Panc1 (cell line): ENCODE measurements around the gene PIK3R5. TPM values are rescaled to one million over a fixed set of nuclear protein-coding genes. Genes with fewer than 3 reads are reported as not detected.

Experiments
- ATAC-seq: fragments of 200-7000 bp; cut with Tn5 transposase; 2 replicates; pipeline ENCODE4 v1.9.1; 2020; ENCODE audit warnings: mild to moderate bottlenecking, moderate library complexity
- BruUV-seq: library from RNA; stranded (reverse); fragments of 400-500 nt; replicated peaks from 2 replicates; lab custom pipeline; 2021; lab: Mats Ljungman, UMichigan
- CTCF ChIA-PET: fragments of 300-600 bp; sonication (Branson Sonifier 250); formaldehyde crosslinking; loops from one replicate; lab custom pipeline; 2022; ENCODE audit warnings: antibody characterized with exemption; lab: Charles Lee
- POLR2A ChIA-PET: fragments of 300-600 bp; sonication (Branson Sonifier 250); formaldehyde crosslinking; loops from one replicate; lab custom pipeline; 2022; ENCODE audit warnings: antibody characterized with exemption; lab: Charles Lee
- DNase-seq: peaks from one replicate; pipeline ENCODE4 v3.0.0-alpha.2; 2010; ENCODE audit warnings: low read depth, low spot score
- H3K27ac ChIP-seq: 2 replicates; pipeline ENCODE4 v1.5.1; 2011; ENCODE audit warnings: mild to moderate bottlenecking, low read length, inconsistent platforms
- H3K27me3 ChIP-seq: fragments of 200-500 bp; sonication (Bioruptor generic); 2 replicates; pipeline ENCODE4 v1.6.0; 2014; ENCODE audit warnings: low read length, inconsistent platforms; ENCODE audit not compliant: control insufficient read depth, insufficient read depth
- H3K36me3 ChIP-seq: fragments of 200-500 bp; sonication (Bioruptor generic); 2 replicates; pipeline ENCODE4 v1.5.1; 2014; ENCODE audit warnings: inconsistent platforms, mild to moderate bottlenecking, low read length, moderate library complexity; ENCODE audit not compliant: control insufficient read depth, insufficient read depth
- H3K4me1 ChIP-seq: 2 replicates; pipeline ENCODE4 v1.5.1; 2011; ENCODE audit warnings: inconsistent platforms, mild to moderate bottlenecking, low read length, moderate library complexity; ENCODE audit not compliant: control insufficient read depth, insufficient read depth
- H3K4me3 ChIP-seq, 2 experiments: 2 replicates each; pipeline ENCODE4 v1.5.1; 2011 to 2012; ENCODE audit warnings: low read depth in 2 of 2, low read length in 2 of 2, mild to moderate bottlenecking in 2 of 2, inconsistent platforms in 1 of 2, moderate library complexity in 1 of 2
- H3K9me3 ChIP-seq: fragments of 200-500 bp; sonication (Bioruptor generic); 2 replicates; pipeline ENCODE4 v1.5.1; 2014; ENCODE audit warnings: low read depth, mild to moderate bottlenecking, inconsistent platforms, low read length, moderate library complexity; ENCODE audit not compliant: control insufficient read depth, insufficient read depth
- CTCF ChIP-seq: fragments of 450-650 bp; IDR thresholded peaks from 2 replicates; pipeline ENCODE4 v1.5.1; 2017; ENCODE audit warnings: mild to moderate bottlenecking
- POLR2AphosphoS5 ChIP-seq: IDR thresholded peaks from 2 replicates; pipeline ENCODE4 v1.6.1; 2012; ENCODE audit warnings: mild to moderate bottlenecking, low read depth, low read length, moderate library complexity
- SIN3A ChIP-seq: IDR thresholded peaks from 2 replicates; pipeline ENCODE4 v1.6.1; 2012; ENCODE audit warnings: low read depth, mild to moderate bottlenecking, low read length, moderate library complexity, borderline replicate concordance; ENCODE audit not compliant: insufficient read depth
- TCF7L2 ChIP-seq: IDR thresholded peaks from 2 replicates; pipeline ENCODE4 v1.6.1; 2011; ENCODE audit warnings: mild to moderate bottlenecking, low read depth, low read length, inconsistent platforms
- in situ Hi-C: cut with HindIII; loops from 2 replicates; pipeline ENCODE4 v1.10.0; 2016; ENCODE audit warnings: low sequenced_read_pairs, low pct_unique_long_range_greater_than_20kb
- intact Hi-C: fragments of 100-400 bp; cut with micrococcal nuclease; formaldehyde crosslinking; loops from one replicate; pipeline ENCODE4 v1.10.0; 2022; ENCODE audit not compliant: unreplicated experiment
- total RNA-seq: library from RNA; stranded (reverse); gene quantifications from one replicate; pipeline ENCODE4 v1.2.1, GENCODE V29; 2021; ENCODE audit not compliant: unreplicated experiment
- TF ChIP-seq, protein P1 (sequence below), 2 experiments: IDR thresholded peaks; 2 replicates each; pipeline ENCODE4 v1.6.1; 2011 to 2012; ENCODE audit warnings: low read depth in 2 of 2, control low read depth in 1 of 2, low read length in 1 of 2, mild to moderate bottlenecking in 1 of 2, moderate library complexity in 1 of 2; ENCODE audit not compliant: insufficient read depth in 1 of 2

Gene PIK3R5
- total RNA-seq, 1 experiment from 2014 or later = 0.15 TPM

GRCh38 chr17:8836821-8837562 lies 128.5 kb downstream of the PIK3R5 start:
- ChIA-PET CTCF (no interaction called here), POLR2A (no interaction called here)
- intact Hi-C loops (no loop called here), in situ Hi-C loops (no loop called here)
- ATAC-seq (no peak; the same call in 1 of the 2 replicates), DNase-seq (no peak)
- BruUV-seq = no TSS peak
- Histone ChIP-seq H3K27me3 (peaks cover under 1% of the 10 kb centered on the region; the same call in 1 of the 2 replicates), H3K4me1 (no peaks in the 10 kb centered on the region), H3K9me3 (no peaks in the 10 kb centered on the region), H3K4me3 (no peak overlapping the region), H3K27ac (no peak overlapping the region), H3K36me3 (no peaks in the 10 kb centered on the region)
- TF ChIP-seq CTCF (no peak), SIN3A (no peak), POLR2AphosphoS5 (no peak), TCF7L2 (no peak)
- TF ChIP-seq, protein P1, sequence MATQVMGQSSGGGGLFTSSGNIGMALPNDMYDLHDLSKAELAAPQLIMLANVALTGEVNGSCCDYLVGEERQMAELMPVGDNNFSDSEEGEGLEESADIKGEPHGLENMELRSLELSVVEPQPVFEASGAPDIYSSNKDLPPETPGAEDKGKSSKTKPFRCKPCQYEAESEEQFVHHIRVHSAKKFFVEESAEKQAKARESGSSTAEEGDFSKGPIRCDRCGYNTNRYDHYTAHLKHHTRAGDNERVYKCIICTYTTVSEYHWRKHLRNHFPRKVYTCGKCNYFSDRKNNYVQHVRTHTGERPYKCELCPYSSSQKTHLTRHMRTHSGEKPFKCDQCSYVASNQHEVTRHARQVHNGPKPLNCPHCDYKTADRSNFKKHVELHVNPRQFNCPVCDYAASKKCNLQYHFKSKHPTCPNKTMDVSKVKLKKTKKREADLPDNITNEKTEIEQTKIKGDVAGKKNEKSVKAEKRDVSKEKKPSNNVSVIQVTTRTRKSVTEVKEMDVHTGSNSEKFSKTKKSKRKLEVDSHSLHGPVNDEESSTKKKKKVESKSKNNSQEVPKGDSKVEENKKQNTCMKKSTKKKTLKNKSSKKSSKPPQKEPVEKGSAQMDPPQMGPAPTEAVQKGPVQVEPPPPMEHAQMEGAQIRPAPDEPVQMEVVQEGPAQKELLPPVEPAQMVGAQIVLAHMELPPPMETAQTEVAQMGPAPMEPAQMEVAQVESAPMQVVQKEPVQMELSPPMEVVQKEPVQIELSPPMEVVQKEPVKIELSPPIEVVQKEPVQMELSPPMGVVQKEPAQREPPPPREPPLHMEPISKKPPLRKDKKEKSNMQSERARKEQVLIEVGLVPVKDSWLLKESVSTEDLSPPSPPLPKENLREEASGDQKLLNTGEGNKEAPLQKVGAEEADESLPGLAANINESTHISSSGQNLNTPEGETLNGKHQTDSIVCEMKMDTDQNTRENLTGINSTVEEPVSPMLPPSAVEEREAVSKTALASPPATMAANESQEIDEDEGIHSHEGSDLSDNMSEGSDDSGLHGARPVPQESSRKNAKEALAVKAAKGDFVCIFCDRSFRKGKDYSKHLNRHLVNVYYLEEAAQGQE (IDR thresholded peaks at IDR 0.05; ENCODE audit: insufficient read depth in 1 of 2, low read depth in 2 of 2, low read length in 1 of 2) = no peak

DNA sequence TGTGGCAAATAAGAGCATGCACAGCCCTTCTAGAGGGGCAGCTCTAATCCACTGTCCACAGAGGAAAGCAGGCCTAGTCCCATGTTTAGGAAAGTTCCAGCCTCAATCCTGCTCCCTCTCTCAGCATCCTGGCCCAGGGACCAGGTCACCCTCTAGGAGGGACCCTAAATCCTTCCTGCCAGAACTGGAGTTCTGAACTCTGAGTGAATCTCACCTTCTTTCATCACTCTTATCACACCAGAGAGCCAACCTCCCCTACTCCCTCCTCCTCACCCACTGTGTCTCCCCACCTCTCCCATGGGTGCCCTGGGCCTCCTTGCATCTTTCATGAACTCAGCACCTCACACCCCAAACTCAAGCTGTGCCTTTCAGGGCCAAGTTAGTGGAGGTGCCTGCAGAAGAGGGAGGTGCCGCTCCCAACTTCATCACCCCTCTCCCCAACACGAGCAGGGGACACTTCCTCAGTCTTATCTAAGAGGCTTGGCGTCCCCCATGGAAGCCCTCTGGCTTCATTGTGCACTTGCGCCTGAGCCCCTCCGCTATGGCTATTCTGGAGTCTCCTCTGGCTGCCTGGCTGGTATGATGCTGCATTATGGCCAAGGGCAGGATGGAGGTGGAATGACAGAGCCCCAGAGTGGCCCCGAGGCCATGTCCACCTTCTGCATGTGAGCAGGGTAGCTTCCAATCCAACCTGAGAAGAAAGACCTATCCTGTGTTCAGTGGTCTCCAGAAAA lies 129.7 kb downstream of the PIK3R5 start:
- ATAC-seq = no peak
- in situ Hi-C loops = no loop called here
- Histone ChIP-seq H3K27me3 (peaks cover 3% of the 10 kb centered on the region; the same call in 1 of the 2 replicates), H3K4me1 (no peaks in the 10 kb centered on the region), H3K4me3 (no peak overlapping the region), H3K27ac (no peak overlapping the region), H3K36me3 (no peaks in the 10 kb centered on the region), H3K9me3 (no peaks in the 10 kb centered on the region)
- CTCF ChIA-PET = no interaction called here
- TF ChIP-seq SIN3A = no peak
- TF ChIP-seq, protein P1 (IDR thresholded peaks at IDR 0.05; ENCODE audit: insufficient read depth in 1 of 2, low read depth in 2 of 2, low read length in 1 of 2) = no peak
- TF ChIP-seq POLR2AphosphoS5 = no peak
- TF ChIP-seq TCF7L2 = no peak
- TF ChIP-seq CTCF = no peak
- no TSS peak for BruUV-seq
- intact Hi-C loops = no loop called here
- DNase-seq = no peak
- POLR2A ChIA-PET = no interaction called here
